ENCODE data around the gene ZNF276.

Gene ZNF276

GRCh38 chr16:89709166-89709565 is 12.2 kb upstream of the ZNF276 start:
- Histone ChIP-seq H3K27me3 (ENCODE audit: insufficient read depth, low read depth) (no peaks in the 10 kb centered on the region), H3K36me3 (ENCODE audit: insufficient read depth) (no peaks in the 10 kb centered on the region; the same call in 1 of the 2 replicates), H3K4me2 (no peak overlapping the region), H2AFZ (ENCODE audit: low read depth) (no peak overlapping the region), H3K4me1 (ENCODE audit: low read depth, poor library complexity, severe bottlenecking) (peaks cover 25% of the 10 kb centered on the region), H3K79me2 (ENCODE audit: insufficient read depth, low read depth) (peaks cover 24% of the 10 kb centered on the region), H3K27ac (no peak overlapping the region), H4K20me1 (ENCODE audit: insufficient read depth) (no peaks in the 10 kb centered on the region), H3K9ac (no peak overlapping the region), H3K4me3 (IDR thresholded peaks at IDR 0.05; ENCODE audit: insufficient read depth, low read depth, low read length) (no peak overlapping the region)
- TF ChIP-seq CTCF (conservative IDR thresholded peaks at IDR 0.05; ENCODE audit: low read depth, low read length), result no peak

- no peak overlapping the region for H2AFZ ChIP-seq (ENCODE audit: low read depth)
These were observed 11.5 kb upstream of the ZNF276 start for GRCh38 chr16:89709716-89710432.

DNA sequence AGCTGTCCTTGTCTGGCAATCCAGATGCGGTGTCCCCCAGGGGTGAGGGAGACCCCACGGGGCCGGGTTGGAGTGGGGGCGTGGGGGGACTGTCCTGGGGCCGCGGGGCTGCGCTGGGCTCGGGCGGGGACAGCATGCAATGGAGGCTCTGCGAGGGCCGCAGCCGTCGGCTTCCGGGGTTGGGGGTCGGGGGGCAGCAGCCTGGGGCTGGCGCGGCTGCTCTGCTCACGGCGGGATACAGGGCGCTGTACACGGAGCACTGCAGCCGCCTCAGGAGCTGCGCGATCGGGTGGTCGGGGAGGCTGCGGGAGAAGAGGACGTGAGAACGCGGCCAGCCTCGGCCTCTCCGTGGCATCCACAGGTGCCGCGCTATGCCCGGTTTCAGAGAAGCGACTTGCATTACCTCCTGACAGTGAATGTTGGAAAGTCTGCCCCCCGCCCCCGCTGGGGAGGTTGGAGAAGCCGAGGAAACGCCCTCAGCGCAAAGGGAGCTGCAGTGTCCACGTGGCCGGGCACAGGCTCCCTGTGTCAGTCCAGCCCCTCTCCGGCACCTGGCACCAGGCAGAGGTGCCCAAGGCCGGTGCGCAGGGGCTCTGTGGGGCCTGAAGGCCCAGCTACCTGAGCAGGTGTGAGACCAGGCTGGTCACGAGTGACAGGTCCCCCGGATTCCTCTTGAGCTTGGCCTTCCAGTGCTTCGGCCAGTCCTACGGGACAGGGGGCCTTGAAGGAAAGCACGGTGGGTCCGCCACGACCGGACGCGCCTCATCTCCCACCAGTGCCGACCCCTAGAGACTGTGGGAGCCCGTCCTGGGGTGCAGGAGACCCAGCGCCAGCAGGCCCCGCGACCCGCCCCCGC is 10.4 kb upstream of the ZNF276 start:
- Histone ChIP-seq H4K20me1 (ENCODE audit: insufficient read depth) (no peaks in the 10 kb centered on the region), H3K79me2 (ENCODE audit: insufficient read depth, low read depth) (peaks cover 28% of the 10 kb centered on the region), H3K27me3 (ENCODE audit: insufficient read depth, low read depth) (no peaks in the 10 kb centered on the region), H3K27ac (no peak overlapping the region), H3K4me2 (no peak overlapping the region), H3K9ac (no peak overlapping the region), H3K4me1 (ENCODE audit: low read depth, poor library complexity, severe bottlenecking) (peaks cover 18% of the 10 kb centered on the region), H3K36me3 (ENCODE audit: insufficient read depth) (no peaks in the 10 kb centered on the region; the same call in 1 of the 2 replicates), H2AFZ (ENCODE audit: low read depth) (no peak overlapping the region), H3K4me3 (IDR thresholded peaks at IDR 0.05; ENCODE audit: insufficient read depth, low read depth, low read length) (no peak overlapping the region)
- no peak for TF ChIP-seq CTCF (conservative IDR thresholded peaks at IDR 0.05; ENCODE audit: low read depth, low read length)

More at GRCh38 chr16:89709716-89710432, 11.5 kb upstream of the ZNF276 start:
- Histone ChIP-seq H3K79me2 (ENCODE audit: insufficient read depth, low read depth) (peaks cover 27% of the 10 kb centered on the region), H3K4me2 (no peak overlapping the region), H3K36me3 (ENCODE audit: insufficient read depth) (no peaks in the 10 kb centered on the region; the same call in 1 of the 2 replicates), H4K20me1 (ENCODE audit: insufficient read depth) (no peaks in the 10 kb centered on the region), H3K27me3 (ENCODE audit: insufficient read depth, low read depth) (no peaks in the 10 kb centered on the region), H3K4me1 (ENCODE audit: low read depth, poor library complexity, severe bottlenecking) (peaks cover 25% of the 10 kb centered on the region), H3K4me3 (IDR thresholded peaks at IDR 0.05; ENCODE audit: insufficient read depth, low read depth, low read length) (no peak overlapping the region), H3K9ac (no peak overlapping the region), H3K27ac (no peak overlapping the region)
- TF ChIP-seq CTCF (conservative IDR thresholded peaks at IDR 0.05; ENCODE audit: low read depth, low read length), result no peak

DNA sequence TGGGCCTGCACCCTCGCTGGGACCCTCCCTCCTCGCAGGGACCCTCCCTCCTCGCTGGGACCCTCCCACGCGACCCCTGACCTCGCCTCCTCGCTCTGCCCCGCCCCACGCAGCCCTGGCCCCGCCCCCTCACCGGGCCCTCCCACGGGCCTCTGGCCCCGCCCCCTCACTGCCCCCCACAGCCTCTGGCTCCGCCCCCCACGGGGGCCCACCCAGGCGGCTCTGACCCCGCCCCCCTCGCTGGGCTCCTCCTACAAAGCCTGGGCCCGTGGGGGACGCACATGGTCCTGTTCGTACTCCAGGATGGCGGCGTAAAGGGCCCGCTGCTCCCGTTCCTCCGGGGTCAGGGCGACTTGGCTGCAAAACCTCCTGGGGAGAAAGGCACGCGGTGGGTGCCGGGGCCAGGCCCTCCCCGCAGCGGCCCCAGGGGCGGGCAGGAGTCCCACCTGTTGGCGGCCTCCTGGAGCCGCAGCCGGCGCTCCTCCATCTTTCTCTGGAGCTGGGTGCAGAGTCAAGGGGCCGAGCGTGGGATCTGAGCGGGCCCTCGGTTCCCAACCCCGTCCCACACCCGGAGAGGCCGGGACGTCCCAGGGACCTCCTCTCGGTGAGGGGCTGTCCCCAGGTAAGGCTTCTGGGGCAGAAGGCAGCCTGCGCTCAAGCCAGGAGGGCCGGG is 9.6 kb upstream of the ZNF276 start:
- no peaks in the 10 kb centered on the region for H4K20me1 ChIP-seq (ENCODE audit: insufficient read depth)
- no peak for TF ChIP-seq CTCF (conservative IDR thresholded peaks at IDR 0.05; ENCODE audit: low read depth, low read length)
- peak overlapping the region; percentile 91 for H3K4me2 ChIP-seq
- peak overlapping the region; percentile 39; the same call in 1 of the 2 replicates for H2AFZ ChIP-seq (ENCODE audit: low read depth)
- H3K4me3 ChIP-seq (IDR thresholded peaks at IDR 0.05; ENCODE audit: insufficient read depth, low read depth, low read length), result no peak overlapping the region
- no peaks in the 10 kb centered on the region for H3K27me3 ChIP-seq (ENCODE audit: insufficient read depth, low read depth)
- peaks cover 12% of the 10 kb centered on the region for H3K4me1 ChIP-seq (ENCODE audit: low read depth, poor library complexity, severe bottlenecking)
- peak overlapping the region; percentile 22 for H3K27ac ChIP-seq
- peaks cover 28% of the 10 kb centered on the region for H3K79me2 ChIP-seq (ENCODE audit: insufficient read depth, low read depth)
- no peaks in the 10 kb centered on the region; the same call in 1 of the 2 replicates for H3K36me3 ChIP-seq (ENCODE audit: insufficient read depth)
- peak overlapping the region; percentile 81 for H3K9ac ChIP-seq
